ENCODE data around the gene SCTR.

DNA sequence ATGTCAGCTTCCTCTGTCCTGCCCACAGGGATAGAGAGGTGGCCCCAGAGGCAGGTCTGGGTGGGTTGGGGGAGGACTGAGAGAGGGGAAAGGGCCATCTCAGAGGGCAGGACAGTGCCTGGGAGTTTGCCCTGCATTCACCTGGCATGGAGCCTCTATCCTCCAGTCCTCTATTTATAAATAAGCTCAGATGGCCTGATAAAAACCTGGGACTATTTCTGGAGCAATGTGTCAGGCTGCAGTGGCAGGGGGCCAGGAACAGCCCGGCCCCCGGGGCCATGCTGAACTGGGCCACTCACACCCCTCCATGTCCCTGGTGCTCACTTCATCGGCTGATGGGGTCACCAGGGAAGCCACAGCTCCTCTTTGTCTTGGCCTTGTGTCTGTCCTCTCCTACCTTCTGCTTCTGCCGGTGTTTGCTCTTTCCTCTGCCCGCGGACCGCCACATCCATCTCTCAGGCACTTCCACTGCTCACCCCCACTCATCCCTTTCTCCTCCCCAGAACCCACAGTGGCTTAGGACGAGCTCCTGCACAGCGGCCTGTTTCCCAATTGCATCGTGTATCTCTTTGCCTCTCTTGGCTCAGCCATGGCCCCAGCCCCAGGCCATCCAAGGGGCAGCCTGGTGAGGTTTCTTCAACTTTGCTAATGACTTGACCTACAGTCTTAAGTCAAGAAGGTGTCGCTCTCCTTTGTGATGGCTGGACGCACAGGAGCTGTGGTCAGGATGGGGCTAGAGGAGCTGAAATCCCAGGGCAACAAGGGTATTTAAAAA is 38.8 kb downstream of the SCTR start:
- TF ChIP-seq NFE2L1 (CRISPR knock-in tag; IDR thresholded peaks at IDR 0.05): no peak
- TF ChIP-seq, protein P1, sequence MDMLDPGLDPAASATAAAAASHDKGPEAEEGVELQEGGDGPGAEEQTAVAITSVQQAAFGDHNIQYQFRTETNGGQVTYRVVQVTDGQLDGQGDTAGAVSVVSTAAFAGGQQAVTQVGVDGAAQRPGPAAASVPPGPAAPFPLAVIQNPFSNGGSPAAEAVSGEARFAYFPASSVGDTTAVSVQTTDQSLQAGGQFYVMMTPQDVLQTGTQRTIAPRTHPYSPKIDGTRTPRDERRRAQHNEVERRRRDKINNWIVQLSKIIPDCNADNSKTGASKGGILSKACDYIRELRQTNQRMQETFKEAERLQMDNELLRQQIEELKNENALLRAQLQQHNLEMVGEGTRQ (CRISPR knock-in tag; IDR thresholded peaks at IDR 0.05): no peak
- TF ChIP-seq, protein P2, sequence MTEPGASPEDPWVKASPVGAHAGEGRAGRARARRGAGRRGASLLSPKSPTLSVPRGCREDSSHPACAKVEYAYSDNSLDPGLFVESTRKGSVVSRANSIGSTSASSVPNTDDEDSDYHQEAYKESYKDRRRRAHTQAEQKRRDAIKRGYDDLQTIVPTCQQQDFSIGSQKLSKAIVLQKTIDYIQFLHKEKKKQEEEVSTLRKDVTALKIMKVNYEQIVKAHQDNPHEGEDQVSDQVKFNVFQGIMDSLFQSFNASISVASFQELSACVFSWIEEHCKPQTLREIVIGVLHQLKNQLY (CRISPR knock-in tag; IDR thresholded peaks at IDR 0.05): no peak
- no peak for TF ChIP-seq E2F5 (CRISPR knock-in tag; IDR thresholded peaks at IDR 0.05)
- TF ChIP-seq, protein P3, sequence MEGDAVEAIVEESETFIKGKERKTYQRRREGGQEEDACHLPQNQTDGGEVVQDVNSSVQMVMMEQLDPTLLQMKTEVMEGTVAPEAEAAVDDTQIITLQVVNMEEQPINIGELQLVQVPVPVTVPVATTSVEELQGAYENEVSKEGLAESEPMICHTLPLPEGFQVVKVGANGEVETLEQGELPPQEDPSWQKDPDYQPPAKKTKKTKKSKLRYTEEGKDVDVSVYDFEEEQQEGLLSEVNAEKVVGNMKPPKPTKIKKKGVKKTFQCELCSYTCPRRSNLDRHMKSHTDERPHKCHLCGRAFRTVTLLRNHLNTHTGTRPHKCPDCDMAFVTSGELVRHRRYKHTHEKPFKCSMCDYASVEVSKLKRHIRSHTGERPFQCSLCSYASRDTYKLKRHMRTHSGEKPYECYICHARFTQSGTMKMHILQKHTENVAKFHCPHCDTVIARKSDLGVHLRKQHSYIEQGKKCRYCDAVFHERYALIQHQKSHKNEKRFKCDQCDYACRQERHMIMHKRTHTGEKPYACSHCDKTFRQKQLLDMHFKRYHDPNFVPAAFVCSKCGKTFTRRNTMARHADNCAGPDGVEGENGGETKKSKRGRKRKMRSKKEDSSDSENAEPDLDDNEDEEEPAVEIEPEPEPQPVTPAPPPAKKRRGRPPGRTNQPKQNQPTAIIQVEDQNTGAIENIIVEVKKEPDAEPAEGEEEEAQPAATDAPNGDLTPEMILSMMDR (IDR thresholded peaks at IDR 0.05): no peak
- TF ChIP-seq, protein P4, sequence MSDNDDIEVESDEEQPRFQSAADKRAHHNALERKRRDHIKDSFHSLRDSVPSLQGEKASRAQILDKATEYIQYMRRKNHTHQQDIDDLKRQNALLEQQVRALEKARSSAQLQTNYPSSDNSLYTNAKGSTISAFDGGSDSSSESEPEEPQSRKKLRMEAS (CRISPR knock-in tag; IDR thresholded peaks at IDR 0.05): no peak
- TF ChIP-seq NFYB (CRISPR knock-in tag; conservative IDR thresholded peaks at IDR 0.05; ENCODE audit: low read depth): no peak
- TF ChIP-seq SOX15 (CRISPR knock-in tag; IDR thresholded peaks at IDR 0.05): no peak
- TF ChIP-seq FOXP1 (CRISPR knock-in tag; IDR thresholded peaks at IDR 0.05; ENCODE audit: borderline replicate concordance): no peak
- TF ChIP-seq JUN (CRISPR knock-in tag; IDR thresholded peaks at IDR 0.05): no peak
- TF ChIP-seq ATF3 (CRISPR knock-in tag; conservative IDR thresholded peaks at IDR 0.05): no peak
- no peak for TF ChIP-seq TEAD1 (CRISPR knock-in tag; IDR thresholded peaks at IDR 0.05)
